Naive thymus-derived CD4-positive, alpha-beta T cell (primary cell): ENCODE data around the gene CHMP4B. TPM values are rescaled to one million over a fixed set of nuclear protein-coding genes. Genes with fewer than 3 reads are reported as not detected.

Experiments
- ATAC-seq: fragments of 150-1000 bp; cut with Tn5 transposase; 2 replicates; pipeline ENCODE4 v1.10.0; 2021; ENCODE audit warnings: mild to moderate bottlenecking, moderate library complexity
- CTCF ChIA-PET: fragments of 350-600 bp; sonication (Branson Sonifier 250); formaldehyde crosslinking; loops from one replicate; lab custom pipeline; 2021; ENCODE audit warnings: antibody characterized with exemption; lab: Charles Lee
- POLR2A ChIA-PET: fragments of 350-600 bp; sonication (Branson Sonifier 250); formaldehyde crosslinking; loops from one replicate; lab custom pipeline; 2021; ENCODE audit warnings: antibody characterized with exemption, inconsistent platforms; lab: Charles Lee
- DNase-seq, 9 donors: peaks; one replicate each; pipeline versions ENCODE4 v3.0.0 to v3.0.0-alpha.2; 2020 to 2022; ENCODE audit warnings: mixed read lengths in 1 of 9
- H3K27ac ChIP-seq: one replicate; pipeline ENCODE4 v1.7.0; 2013; ENCODE audit warnings: mild to moderate bottlenecking, low read depth, low read length, moderate library complexity
- H3K27me3 ChIP-seq, 2 donors: one replicate each; pipeline ENCODE4 v1.7.0; 2013; ENCODE audit warnings: low read length in 2 of 2, mild to moderate bottlenecking in 2 of 2, moderate library complexity in 2 of 2; ENCODE audit not compliant: control insufficient read depth in 2 of 2, insufficient read depth in 2 of 2
- H3K36me3 ChIP-seq, 3 experiments: 1 replicate in 2 of 3; 2 replicates in 1 of 3; pipeline ENCODE4 v1.7.0; 2013; ENCODE audit warnings: low read length in 3 of 3, mild to moderate bottlenecking in 3 of 3, moderate library complexity in 1 of 3; ENCODE audit not compliant: insufficient read depth in 3 of 3, control insufficient read depth in 2 of 3
- H3K4me1 ChIP-seq, 2 donors: one replicate each; pipeline ENCODE4 v1.7.0; 2013; ENCODE audit warnings: low read length in 2 of 2, mild to moderate bottlenecking in 2 of 2, moderate library complexity in 1 of 2; ENCODE audit not compliant: control insufficient read depth in 2 of 2, insufficient read depth in 2 of 2
- H3K4me3 ChIP-seq: 2 replicates; pipeline ENCODE4 v1.7.0; 2013; ENCODE audit warnings: mild to moderate bottlenecking, low read length
- H3K9me3 ChIP-seq, 3 experiments: 1 replicate in 2 of 3; 2 replicates in 1 of 3; pipeline ENCODE4 v1.7.0; 2013; ENCODE audit warnings: low read length in 3 of 3; ENCODE audit not compliant: control insufficient read depth in 2 of 3
- H3K27ac Mint-ChIP-seq, 9 donors: one replicate each; pipeline ENCODE4 v1.8.0; 2020 to 2022; ENCODE audit warnings: mixed read lengths in 9 of 9, mild to moderate bottlenecking in 8 of 9, moderate library complexity in 5 of 9, inconsistent platforms in 2 of 9
- H3K27me3 Mint-ChIP-seq, 5 donors: one replicate each; pipeline ENCODE4 v1.8.0; 2021 to 2022; ENCODE audit warnings: mixed read lengths in 5 of 5, mild to moderate bottlenecking in 1 of 5
- H3K36me3 Mint-ChIP-seq, 5 donors: one replicate each; pipeline ENCODE4 v1.8.0; 2020 to 2022; ENCODE audit warnings: mixed read lengths in 5 of 5, mild to moderate bottlenecking in 3 of 5, inconsistent platforms in 1 of 5
- H3K4me1 Mint-ChIP-seq, 7 donors: one replicate each; pipeline ENCODE4 v1.8.0; 2020 to 2022; ENCODE audit warnings: mixed read lengths in 7 of 7, mild to moderate bottlenecking in 3 of 7, inconsistent platforms in 1 of 7
- H3K4me3 Mint-ChIP-seq, 10 donors: one replicate each; pipeline ENCODE4 v1.8.0; 2020 to 2022; ENCODE audit warnings: mild to moderate bottlenecking in 10 of 10, mixed read lengths in 10 of 10, moderate library complexity in 6 of 10, inconsistent platforms in 2 of 10
- H3K9me3 Mint-ChIP-seq, 11 donors: one replicate each; pipeline ENCODE4 v1.8.0; 2020 to 2022; ENCODE audit warnings: mixed read lengths in 11 of 11, mild to moderate bottlenecking in 4 of 11, inconsistent platforms in 1 of 11, moderate library complexity in 1 of 11
- intact Hi-C, 2 donors: fragments of 100-400 bp; cut with micrococcal nuclease; formaldehyde crosslinking; loops; one replicate each; pipeline ENCODE4 v1.15.1; 2023
- polyA plus RNA-seq, 2 donors: library from polyadenylated mRNA; unstranded; fragments of 300-500 nt; fragmentation: Illumina TruSeq; gene quantifications; one replicate each; pipeline ENCODE4 v1.2.3, GENCODE V29; 2021
- total RNA-seq, 6 experiments: library from RNA in 5 of 6; stranded (reverse) in 5 of 6; gene quantifications; 1 replicate in 5 of 6; 2 replicates in 1 of 6; pipeline ENCODE4 v1.2.3 and lab custom pipeline; 2021 to 2026

Gene CHMP4B
- total and polyA plus RNA-seq, 7 experiments from 2014 or later = 4.9 to 80.8 (median 54.1) TPM

DNA sequence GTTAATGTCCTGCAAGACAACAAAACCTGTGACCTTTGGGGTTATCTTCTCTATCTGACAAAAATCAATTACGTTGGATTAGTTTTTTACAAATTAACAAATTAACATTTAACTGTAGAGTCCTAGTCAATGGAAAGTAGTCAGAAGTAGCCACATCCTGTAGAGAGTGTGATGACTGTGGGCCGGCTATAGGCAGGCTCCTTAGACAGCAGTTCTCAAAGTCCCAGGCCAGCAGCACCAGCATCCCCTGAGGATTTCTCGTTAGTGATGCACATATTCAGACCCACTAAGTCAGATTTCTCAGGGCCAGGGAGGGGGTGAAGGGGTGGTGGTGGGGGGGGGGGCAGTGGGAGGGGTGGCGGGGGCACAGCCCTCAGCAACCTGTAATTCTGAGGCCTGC, 42.1 kb upstream of the CHMP4B start:
- Histone ChIP-seq H3K9me3 (no peaks in the 10 kb centered on the region), H3K4me3 (no peak overlapping the region), H3K4me1 (no peaks in the 10 kb centered on the region), H3K27me3 (no peaks in the 10 kb centered on the region), H3K36me3 (peaks cover 0 to 26% (median 0%) of the 10 kb centered on the region in 3 experiments), H3K27ac (no peak overlapping the region)
- Mint-ChIP-seq H3K27me3 (no peaks in the 10 kb centered on the region), H3K9me3 (no peaks in the 10 kb centered on the region), H3K36me3 (peaks cover 4 to 41% (median 12%) of the 10 kb centered on the region in 5 donors), H3K27ac (no peak overlapping the region), H3K4me3 (no peak overlapping the region), H3K4me1 (peaks cover 0 to 16% (median 0%) of the 10 kb centered on the region in 7 donors)
- ChIA-PET CTCF (interaction anchor here (0.6 kb wide), 1 partner anchor 239 kb away, joined by 3 read pairs; no protein-coding TSS in a partner anchor), POLR2A (no interaction called here)
- intact Hi-C loops = no loop called here
- ATAC-seq (no peak), DNase-seq (no peak)

DNA sequence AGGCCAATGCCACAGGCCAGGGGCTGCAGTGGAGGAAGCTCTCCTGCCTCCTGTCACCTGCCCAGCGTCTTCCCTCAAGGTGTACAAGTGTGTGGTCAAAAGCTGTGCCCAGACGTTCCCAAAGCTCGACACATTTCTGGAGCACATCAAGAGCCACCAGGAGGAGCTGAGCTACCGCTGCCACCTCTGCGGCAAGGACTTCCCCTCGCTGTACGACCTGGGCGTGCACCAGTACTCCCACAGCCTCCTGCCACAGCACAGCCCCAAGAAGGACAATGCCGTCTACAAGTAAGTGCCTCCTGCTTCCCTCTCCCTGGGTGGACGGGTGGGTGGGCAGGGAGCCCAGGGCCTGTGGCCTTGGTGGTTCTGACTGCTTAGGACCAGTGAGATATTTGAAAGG, 41.1 kb upstream of the CHMP4B start:
- no peaks in the 10 kb centered on the region for H3K27me3 Mint-ChIP-seq

GRCh38 chr20:33771938-33772337, 39.2 kb upstream of the CHMP4B start:
- POLR2A ChIA-PET = no interaction called here
- intact Hi-C loops = no loop called here
- CTCF ChIA-PET = no interaction called here
- Histone ChIP-seq H3K36me3 (peaks cover 0 to 20% (median 0%) of the 10 kb centered on the region in 3 experiments), H3K9me3 (no peaks in the 10 kb centered on the region), H3K27ac (no peak overlapping the region), H3K27me3 (no peaks in the 10 kb centered on the region), H3K4me3 (no peak overlapping the region), H3K4me1 (no peaks in the 10 kb centered on the region)
- no peak for ATAC-seq
- no peak overlapping the region for H3K4me3 Mint-ChIP-seq
- DNase-seq = no peak
- peaks cover 0 to 16% (median 0%) of the 10 kb centered on the region in 7 donors for H3K4me1 Mint-ChIP-seq
- H3K27me3 Mint-ChIP-seq = no peaks in the 10 kb centered on the region
- peaks cover 4 to 36% (median 16%) of the 10 kb centered on the region in 5 donors for H3K36me3 Mint-ChIP-seq
- H3K27ac Mint-ChIP-seq = no peak overlapping the region
- H3K9me3 Mint-ChIP-seq = no peaks in the 10 kb centered on the region

More for the DNA sequence above, 41.1 kb upstream of the CHMP4B start:
- Histone ChIP-seq H3K36me3 (peaks cover 0 to 26% (median 0%) of the 10 kb centered on the region in 3 experiments), H3K4me3 (no peak overlapping the region), H3K9me3 (no peaks in the 10 kb centered on the region), H3K4me1 (no peaks in the 10 kb centered on the region), H3K27ac (no peak overlapping the region), H3K27me3 (no peaks in the 10 kb centered on the region)
- DNase-seq (no peak), ATAC-seq (no peak)
- H3K4me3 Mint-ChIP-seq = no peak overlapping the region
- H3K36me3 Mint-ChIP-seq = peaks cover 4 to 45% (median 15%) of the 10 kb centered on the region in 5 donors
- ChIA-PET POLR2A (no interaction called here), CTCF (no interaction called here)
- H3K4me1 Mint-ChIP-seq = peaks cover 0 to 16% (median 0%) of the 10 kb centered on the region in 7 donors
- no peak overlapping the region for H3K27ac Mint-ChIP-seq
- H3K9me3 Mint-ChIP-seq = no peaks in the 10 kb centered on the region
- intact Hi-C loops = no loop called here

GRCh38 chr20:33772439-33772838, 38.7 kb upstream of the CHMP4B start:
- no peaks in the 10 kb centered on the region for H3K27me3 ChIP-seq
- no peak overlapping the region for H3K27ac Mint-ChIP-seq
- peaks cover 0 to 15% (median 0%) of the 10 kb centered on the region in 3 experiments for H3K36me3 ChIP-seq
- peaks cover 0 to 16% (median 0%) of the 10 kb centered on the region in 7 donors for H3K4me1 Mint-ChIP-seq
- no peak for DNase-seq
- no peaks in the 10 kb centered on the region for H3K27me3 Mint-ChIP-seq
- H3K4me3 Mint-ChIP-seq = no peak overlapping the region
- ATAC-seq = no peak
- no peak overlapping the region for H3K4me3 ChIP-seq
- H3K36me3 Mint-ChIP-seq = peaks cover 4 to 32% (median 16%) of the 10 kb centered on the region in 5 donors
- ChIA-PET CTCF (no interaction called here), POLR2A (no interaction called here)
- no peaks in the 10 kb centered on the region for H3K9me3 ChIP-seq
- H3K27ac ChIP-seq = no peak overlapping the region
- no peaks in the 10 kb centered on the region for H3K9me3 Mint-ChIP-seq
- H3K4me1 ChIP-seq = no peaks in the 10 kb centered on the region
- intact Hi-C loops = no loop called here

- CTCF ChIA-PET = no interaction called here
- no peaks in the 10 kb centered on the region for H3K27me3 Mint-ChIP-seq
- no peak overlapping the region for H3K27ac ChIP-seq
These were observed 37.6 kb upstream of the CHMP4B start for GRCh38 chr20:33773412-33774089.

GRCh38 chr20:33777816-33778215, 33.3 kb upstream of the CHMP4B start:
- H3K4me1 Mint-ChIP-seq = peaks cover 0 to 21% (median 6%) of the 10 kb centered on the region in 7 donors
- H3K27me3 Mint-ChIP-seq = no peaks in the 10 kb centered on the region
- intact Hi-C loops = no loop called here
- H3K4me3 Mint-ChIP-seq = no peak overlapping the region
- POLR2A ChIA-PET = no interaction called here
- ATAC-seq (no peak), DNase-seq (no peak)
- Histone ChIP-seq H3K4me1 (no peaks in the 10 kb centered on the region), H3K36me3 (peaks cover 0 to 6% (median 0%) of the 10 kb centered on the region in 3 experiments), H3K4me3 (no peak overlapping the region), H3K27me3 (no peaks in the 10 kb centered on the region), H3K27ac (no peak overlapping the region), H3K9me3 (no peaks in the 10 kb centered on the region)
- CTCF ChIA-PET = no interaction called here
- peaks cover 4 to 22% (median 20%) of the 10 kb centered on the region in 5 donors for H3K36me3 Mint-ChIP-seq
- peak overlapping the region in 2 of 9 donors; percentile 59 to 78 for H3K27ac Mint-ChIP-seq
- H3K9me3 Mint-ChIP-seq = peaks cover 0 to 2% (median 0%) of the 10 kb centered on the region in 11 donors

More at GRCh38 chr20:33773412-33774089, 37.6 kb upstream of the CHMP4B start:
- Mint-ChIP-seq H3K27ac (no peak overlapping the region), H3K4me1 (peaks cover 0 to 16% (median under 1%) of the 10 kb centered on the region in 7 donors), H3K9me3 (no peaks in the 10 kb centered on the region), H3K36me3 (peaks cover 4 to 25% (median 15%) of the 10 kb centered on the region in 5 donors), H3K4me3 (no peak overlapping the region)
- Histone ChIP-seq H3K9me3 (no peaks in the 10 kb centered on the region), H3K36me3 (peaks cover 0 to 8% (median 0%) of the 10 kb centered on the region in 3 experiments), H3K4me1 (no peaks in the 10 kb centered on the region), H3K4me3 (no peak overlapping the region), H3K27me3 (no peaks in the 10 kb centered on the region)
- ATAC-seq (peak; percentile 57), DNase-seq (no peak)
- POLR2A ChIA-PET = no interaction called here
- intact Hi-C loops = no loop called here
